ENCODE results near the gene VCL. TPM values are rescaled to one million over a fixed set of nuclear protein-coding genes. Genes with fewer than 3 reads are reported as not detected.

Gene VCL
- total and polyA plus RNA-seq, 9 of the 15 experiments (the other 6 are each of a cell fraction or from before 2014, with no cell fraction given), result 29.8 to 186 (median 76.4) TPM

DNA sequence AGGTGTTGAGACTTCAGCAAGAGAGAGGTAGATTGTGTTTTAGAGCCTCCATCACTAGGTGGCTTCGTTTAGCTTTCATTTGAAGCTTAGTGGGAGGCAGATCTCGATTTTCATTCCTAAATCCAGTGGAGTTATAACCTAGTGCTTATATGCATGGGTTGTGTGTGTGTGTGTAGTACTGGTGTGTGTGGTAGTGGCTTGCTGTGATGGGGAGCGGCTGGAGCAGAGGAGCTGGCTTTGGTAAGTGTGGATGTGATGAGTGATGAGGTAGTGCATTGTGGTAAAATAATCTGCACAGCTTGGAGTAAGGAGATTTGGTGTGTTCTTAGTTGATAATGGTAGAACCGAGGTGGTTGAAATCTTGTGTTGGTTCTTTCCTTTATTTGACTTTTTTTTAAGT lies 109.5 kb downstream of the VCL start (continued):
- TF ChIP-seq ZNF318 (IDR thresholded peaks at IDR 0.05; ENCODE audit: borderline replicate concordance in 1 of 2, low read depth in 1 of 2) (no peak), RAD21 (CRISPR knock-in tag; conservative IDR thresholded peaks at IDR 0.05 in 1 of 2, IDR thresholded peaks at IDR 0.05 in 1 of 2) (peak in 1 of 2 experiments; percentile 21; a peak in 1 of 4 replicates), HNRNPK (IDR thresholded peaks at IDR 0.05; ENCODE audit: low read depth, low read length, poor library complexity, severe bottlenecking) (no peak), HDGF (IDR thresholded peaks at IDR 0.05) (0 out of 2 replicates have a peak, but pooled peaks have one; percentile 33), HDAC8 (tag; IDR thresholded peaks at IDR 0.05) (no peak), TSHZ1 (CRISPR knock-in tag; IDR thresholded peaks at IDR 0.05) (no peak), POLR2A (conservative IDR thresholded peaks at IDR 0.05) (0 out of 2 replicates have a peak, but pooled peaks have one; percentile 27)
- TF ChIP-seq, protein P1, sequence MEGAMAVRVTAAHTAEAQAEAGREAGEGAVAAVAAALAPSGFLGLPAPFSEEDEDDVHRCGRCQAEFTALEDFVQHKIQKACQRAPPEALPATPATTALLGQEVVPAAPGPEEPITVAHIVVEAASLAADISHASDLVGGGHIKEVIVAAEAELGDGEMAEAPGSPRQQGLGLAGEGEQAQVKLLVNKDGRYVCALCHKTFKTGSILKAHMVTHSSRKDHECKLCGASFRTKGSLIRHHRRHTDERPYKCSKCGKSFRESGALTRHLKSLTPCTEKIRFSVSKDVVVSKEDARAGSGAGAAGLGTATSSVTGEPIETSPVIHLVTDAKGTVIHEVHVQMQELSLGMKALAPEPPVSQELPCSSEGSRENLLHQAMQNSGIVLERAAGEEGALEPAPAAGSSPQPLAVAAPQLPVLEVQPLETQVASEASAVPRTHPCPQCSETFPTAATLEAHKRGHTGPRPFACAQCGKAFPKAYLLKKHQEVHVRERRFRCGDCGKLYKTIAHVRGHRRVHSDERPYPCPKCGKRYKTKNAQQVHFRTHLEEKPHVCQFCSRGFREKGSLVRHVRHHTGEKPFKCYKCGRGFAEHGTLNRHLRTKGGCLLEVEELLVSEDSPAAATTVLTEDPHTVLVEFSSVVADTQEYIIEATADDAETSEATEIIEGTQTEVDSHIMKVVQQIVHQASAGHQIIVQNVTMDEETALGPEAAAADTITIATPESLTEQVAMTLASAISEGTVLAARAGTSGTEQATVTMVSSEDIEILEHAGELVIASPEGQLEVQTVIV (CRISPR knock-in tag; IDR thresholded peaks at IDR 0.05; ENCODE audit: borderline replicate concordance), result no peak

Measured in K562 (cell line).